Erythroblast (primary cell): ENCODE data around the gene ANTXR1.

Experiments
- GATA1 ChIP-seq: IDR thresholded peaks from 2 replicates; pipeline ENCODE4 v1.6.1; 2011; ENCODE audit warnings: low read depth, mild to moderate bottlenecking, control low read depth, low read length, moderate library complexity
- POLR2A ChIP-seq: IDR thresholded peaks from 2 replicates; pipeline ENCODE4 v1.6.1; 2011; ENCODE audit warnings: mild to moderate bottlenecking, low read length

GRCh38 chr2:69178756-69179155, 165.8 kb downstream of the ANTXR1 start:
- no peak for TF ChIP-seq POLR2A
- TF ChIP-seq GATA1: no peak
